Activated naive CD4-positive, alpha-beta T cell (primary cell): Measurements from ENCODE around the gene MTF1.

Source experiments
- DNase-seq, 4 experiments: peaks; one replicate each; lab custom pipeline; 2025; lab: John Stamatoyannopoulos, UW

Gene MTF1

GRCh38 chr1:37828410-37829074 is 30.9 kb downstream of the MTF1 start:
- no peak for DNase-seq

- DNase-seq = no peak
Measured at GRCh38 chr1:37825506-37825905, 33.9 kb downstream of the MTF1 start.

- no peak for DNase-seq
Measured at GRCh38 chr1:37824001-37824400, 35.4 kb downstream of the MTF1 start.

DNA sequence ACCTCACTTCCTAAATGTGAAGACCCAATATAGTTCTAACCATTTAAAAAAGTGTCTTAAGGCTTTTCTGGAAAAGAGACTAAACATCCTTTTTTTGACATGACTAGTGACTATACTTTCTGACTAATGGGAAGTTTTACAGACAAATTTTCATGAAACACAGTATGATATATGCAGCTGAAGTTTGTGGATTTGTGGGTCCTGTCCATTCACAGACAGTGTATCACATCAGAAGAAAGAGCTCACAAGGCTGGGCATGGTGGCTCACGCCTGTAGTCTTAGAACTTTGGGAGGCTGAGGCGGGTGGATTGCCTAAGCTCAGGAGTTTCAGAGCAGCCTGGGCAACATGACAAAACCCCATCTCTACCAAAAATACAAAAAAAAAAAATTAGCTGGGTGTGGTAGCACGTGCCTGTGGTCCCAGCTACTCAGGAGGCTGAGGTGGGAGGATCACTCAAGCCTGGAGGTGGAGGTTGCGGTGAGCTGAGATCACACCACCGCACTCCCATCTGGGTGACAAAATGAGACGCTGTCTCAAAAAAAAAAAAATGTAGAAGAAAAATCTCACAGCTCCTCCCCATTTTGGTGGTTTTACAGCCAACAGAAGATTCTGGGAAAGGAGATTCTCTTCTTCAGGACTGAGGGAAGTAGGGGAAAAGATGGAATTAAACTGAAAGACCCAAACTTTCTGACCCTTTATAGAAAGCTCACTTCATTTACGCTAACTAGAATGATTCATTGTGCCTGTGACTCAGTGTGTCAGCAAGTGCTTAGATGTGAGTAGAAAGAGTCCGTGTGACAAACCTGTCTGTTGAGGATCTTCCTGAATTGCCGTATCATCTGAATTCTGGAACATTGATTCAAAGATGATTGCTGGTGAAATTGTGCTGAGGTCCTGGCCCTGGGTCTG is 36.2 kb downstream of the MTF1 start:
- DNase-seq = no peak

DNA sequence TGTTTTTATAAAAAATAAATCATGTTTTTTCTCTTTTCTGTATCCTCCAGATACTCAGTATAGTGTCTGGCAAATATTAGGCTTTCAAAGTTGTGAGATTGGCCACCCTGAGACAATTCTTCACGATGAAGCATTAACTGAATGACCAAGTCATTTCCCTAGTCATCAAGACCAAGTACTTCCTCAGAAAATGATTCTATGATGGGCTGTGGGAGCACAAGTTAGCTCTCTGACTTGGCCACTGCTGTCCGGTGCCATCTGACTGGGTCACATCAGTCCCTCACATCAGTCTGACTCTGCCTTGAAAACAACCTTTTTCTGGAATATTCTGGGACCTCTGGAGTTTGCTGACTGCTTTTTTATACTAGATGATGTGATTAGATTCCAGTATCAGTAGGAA is 37.9 kb downstream of the MTF1 start:
- DNase-seq = no peak

GRCh38 chr1:37817481-37817880 is 41.9 kb downstream of the MTF1 start:
- DNase-seq = no peak

GRCh38 chr1:37814252-37814651 is 45.1 kb downstream of the MTF1 start:
- no peak for DNase-seq

GRCh38 chr1:37813529-37814145 is 45.8 kb downstream of the MTF1 start:
- DNase-seq = no peak

DNA sequence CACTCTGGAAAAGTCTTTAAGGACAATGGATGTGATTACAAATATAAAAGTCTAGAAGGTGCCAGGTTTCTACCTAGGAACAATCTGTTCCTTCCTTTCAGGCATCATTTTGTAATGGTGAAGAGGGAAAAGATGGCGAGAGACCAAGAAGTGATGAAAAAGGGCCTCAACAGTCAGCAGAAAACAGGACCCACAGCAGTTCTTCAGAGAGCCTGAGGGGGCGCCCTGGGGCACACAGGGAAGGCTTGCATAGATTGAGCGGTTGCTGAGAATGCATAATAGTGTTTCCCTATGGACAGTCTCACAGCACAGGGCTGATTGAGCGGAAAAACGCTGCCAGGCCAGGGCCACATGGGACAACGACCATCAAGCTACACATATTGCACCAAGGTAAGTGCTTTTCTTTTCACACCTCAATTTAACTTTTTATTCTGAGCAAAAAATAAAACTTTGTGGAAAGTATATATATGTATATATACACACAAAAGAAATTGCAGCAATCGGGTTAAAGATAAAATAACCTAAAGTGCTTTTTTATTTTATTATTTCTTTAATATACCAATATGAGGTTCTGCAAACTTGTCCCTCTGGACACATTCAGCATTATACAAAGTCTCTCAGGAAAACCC is 48.3 kb downstream of the MTF1 start:
- peak in 3 of 4 experiments; percentile 28 to 46 (median 41) for DNase-seq

DNA sequence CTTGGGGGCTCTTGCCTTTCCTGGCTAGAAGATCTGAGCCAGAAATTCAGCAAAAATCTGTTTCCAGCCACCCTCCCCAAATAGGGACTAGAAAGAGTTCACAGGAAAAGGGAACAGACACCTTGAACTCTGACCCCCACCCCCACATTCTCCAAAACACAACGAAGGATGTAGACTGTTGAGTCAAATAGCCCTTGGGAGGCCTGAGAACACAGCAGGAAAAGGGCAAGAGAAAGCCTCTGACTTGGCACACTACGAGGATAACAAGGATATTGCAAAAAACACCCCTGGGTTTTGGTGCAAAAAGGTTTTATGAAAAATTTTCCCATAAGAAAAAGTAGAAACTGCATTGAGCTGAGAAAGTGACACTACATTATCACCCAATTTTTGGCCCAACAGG is 49.5 kb downstream of the MTF1 start:
- DNase-seq = no peak

DNA sequence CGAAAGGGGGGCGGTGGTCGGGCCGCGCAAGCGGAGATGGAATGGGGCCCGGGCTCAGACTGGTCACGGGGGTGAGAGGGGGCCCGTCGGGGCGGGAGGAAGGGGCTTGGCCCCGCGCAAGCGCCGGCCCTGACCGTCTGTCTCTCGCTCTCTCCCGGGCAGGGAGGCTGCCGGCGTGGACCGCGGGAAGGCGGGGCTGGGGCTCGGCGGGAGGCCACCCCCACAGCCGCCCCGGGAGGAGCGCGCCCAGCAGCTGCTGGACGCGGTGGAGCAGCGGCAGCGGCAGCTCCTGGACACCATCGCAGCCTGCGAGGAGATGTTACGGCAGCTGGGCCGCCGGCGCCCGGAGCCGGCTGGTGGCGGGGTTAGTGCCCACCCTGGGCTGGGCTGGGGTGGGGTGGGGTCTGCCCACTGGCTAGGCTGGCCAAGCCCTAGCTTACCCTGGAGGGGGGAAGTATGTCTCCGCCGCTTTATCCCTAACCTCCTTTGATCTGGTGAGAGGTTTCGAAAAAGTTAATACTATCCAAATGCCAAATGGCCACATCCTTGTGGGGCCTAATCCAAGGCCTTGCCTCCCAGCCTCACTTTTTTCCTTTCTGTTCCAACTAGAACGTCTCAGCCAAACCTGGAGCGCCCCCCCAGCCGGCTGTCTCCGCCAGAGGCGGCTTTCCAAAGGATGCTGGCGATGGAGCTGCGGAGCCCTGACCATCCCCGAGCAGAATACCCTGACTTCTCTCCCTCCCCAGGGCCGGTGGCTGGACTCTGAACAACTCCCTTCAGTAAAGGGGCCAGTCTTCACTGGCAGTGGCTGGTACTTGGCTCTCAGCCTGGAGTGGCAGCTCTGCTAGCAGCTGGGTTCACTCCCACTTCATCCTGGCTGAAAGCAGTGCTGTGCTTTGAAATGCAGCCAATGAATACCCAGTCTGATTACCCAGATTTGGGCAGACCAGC is 50.7 kb downstream of the MTF1 start:
- peak in 2 of 4 experiments; percentile 32 to 39 for DNase-seq

DNA sequence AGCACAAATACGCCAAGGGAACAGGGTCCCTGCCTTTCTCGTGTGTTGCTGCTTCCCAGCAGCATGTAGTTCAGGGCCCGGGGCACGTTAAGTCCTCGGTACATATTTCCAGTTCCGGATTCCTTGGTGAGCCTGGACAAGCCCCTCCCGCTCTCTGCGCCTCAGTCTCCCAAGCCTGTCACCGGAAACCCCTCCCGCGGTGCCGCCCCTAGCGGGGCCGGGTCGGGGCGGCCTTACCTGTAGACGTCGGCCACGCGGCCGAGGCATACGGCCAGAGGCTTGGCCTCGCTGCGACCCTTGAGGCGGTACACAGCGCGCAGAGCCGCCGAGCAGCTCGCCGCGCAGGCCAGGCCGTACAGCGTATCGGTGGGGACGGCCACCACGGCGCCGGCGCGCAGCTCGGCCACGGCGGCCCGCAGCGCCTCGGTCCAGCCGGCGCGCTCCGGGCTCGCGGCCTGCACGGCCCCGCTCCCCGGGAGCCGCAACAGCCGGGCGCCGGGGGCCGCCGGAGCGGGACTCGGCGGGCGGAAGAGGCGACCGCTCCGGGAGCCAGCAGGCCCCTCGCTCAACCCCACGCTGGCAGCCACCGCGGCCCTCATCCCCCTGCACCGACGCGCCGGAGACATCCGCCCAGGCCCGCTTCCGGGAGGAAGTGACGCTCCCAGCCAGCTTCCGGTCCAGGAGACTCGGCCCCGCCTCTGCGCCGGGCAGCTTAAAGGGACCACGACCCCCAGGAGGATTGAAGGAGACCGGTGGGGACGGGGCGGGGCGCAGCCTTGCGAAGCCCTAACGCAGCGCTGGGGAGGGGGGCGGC is 51.6 kb downstream of the MTF1 start, which contains the start of the genes C1orf122 and YRDC:
C1orf122 (plus strand) TSS at position 236 of the 814 bp plus-strand sequence. CDS start 615 bp downstream, outside the sequence.
YRDC (minus strand) TSS at position 654 of the 814 bp plus-strand sequence; CDS start at position 626, 28 bp downstream.
- DNase-seq = peak; percentile 73 to 89 (median 84)

- no peak for DNase-seq
Measured at GRCh38 chr1:37807220-37807554, 52.2 kb downstream of the MTF1 start.

- no peak for DNase-seq
Measured at GRCh38 chr1:37802439-37802838, 57.0 kb downstream of the MTF1 start.

- DNase-seq = no peak
Measured at GRCh38 chr1:37797750-37798345, 61.5 kb downstream of the MTF1 start.

DNA sequence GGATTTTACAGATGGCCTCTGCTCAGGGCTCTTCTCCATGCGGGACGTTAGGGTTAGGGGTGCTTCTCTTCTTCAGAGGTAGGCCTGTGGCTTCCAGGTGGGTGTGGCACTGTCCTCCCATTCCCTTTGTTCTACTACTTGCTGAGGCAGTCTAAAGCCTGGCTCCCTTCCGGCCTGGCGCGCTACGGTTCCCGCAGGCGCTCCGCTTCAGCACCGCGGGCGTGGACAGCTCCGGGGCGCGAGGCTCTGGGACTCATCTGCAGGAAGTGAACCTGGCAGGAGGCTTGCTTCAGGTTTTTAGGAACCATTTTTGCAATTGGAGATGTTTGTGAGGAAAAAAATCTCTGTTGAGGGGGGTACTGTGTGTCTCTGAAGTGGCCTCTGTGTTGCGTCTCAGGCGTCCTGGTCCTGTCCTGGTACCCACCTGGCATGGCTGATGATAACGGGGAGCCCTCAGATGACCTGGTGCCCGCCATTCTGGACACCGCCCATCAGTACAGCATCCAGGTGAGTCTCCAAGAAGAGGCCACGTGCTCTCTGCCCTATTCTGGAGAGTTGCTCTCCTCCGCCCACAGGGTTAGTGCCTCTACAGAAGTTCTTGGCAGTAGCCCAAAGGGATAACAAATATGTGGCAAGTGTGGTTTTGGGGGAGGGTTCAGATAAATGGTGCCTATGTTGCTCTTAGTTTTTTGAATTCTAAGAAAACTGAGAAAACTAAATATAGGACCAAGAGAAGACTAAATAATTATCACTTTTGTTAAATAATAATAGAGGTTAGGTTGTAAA is 63.9 kb downstream of the MTF1 start:
- peak in 2 of 4 experiments; percentile 6 to 23 for DNase-seq

GRCh38 chr1:37794372-37795339 is 64.7 kb downstream of the MTF1 start:
- no peak for DNase-seq
